Measurements from ENCODE around the gene UBXN7.

GRCh38 chr3:196431181-196432136 lies 768 bp downstream of the UBXN7 start:
- TF ChIP-seq POLR2A (IDR thresholded peaks at IDR 0.05; ENCODE audit: borderline replicate concordance, extremely low read depth, insufficient read depth, insufficient read length) (no peak), CTCF (IDR thresholded peaks at IDR 0.05 in 2 of 3, conservative IDR thresholded peaks at IDR 0.05 in 1 of 3; ENCODE audit: borderline replicate concordance in 1 of 3, insufficient read depth in 1 of 3, low read depth in 2 of 3, low read length in 2 of 3) (no peak), ZBTB33 (IDR thresholded peaks at IDR 0.05; ENCODE audit: extremely low read depth, insufficient replicate concordance, low read length) (no peak), EZH2 (IDR thresholded peaks at IDR 0.05) (no peak), REST (IDR thresholded peaks at IDR 0.05; ENCODE audit: low read depth) (no peak), FOSL1 (IDR thresholded peaks at IDR 0.05; ENCODE audit: low read depth) (no peak), EZH2phosphoT487 (IDR thresholded peaks at IDR 0.05; ENCODE audit: borderline replicate concordance) (no peak), SIN3A (IDR thresholded peaks at IDR 0.05; ENCODE audit: low read depth) (no peak), MAX (IDR thresholded peaks at IDR 0.05) (no peak), SRF (IDR thresholded peaks at IDR 0.05; ENCODE audit: low read depth) (no peak), POLR2AphosphoS5 (IDR thresholded peaks at IDR 0.05; ENCODE audit: low read depth, low read length) (no peak), ELF1 (IDR thresholded peaks at IDR 0.05; ENCODE audit: borderline replicate concordance, low read depth) (no peak), ZNF274 (IDR thresholded peaks at IDR 0.05; ENCODE audit: low read depth, low read length) (no peak), RAD21 (IDR thresholded peaks at IDR 0.05; ENCODE audit: low read depth) (no peak)
